HL-60/S4 (cell line): ENCODE results near the gene HS1BP3.

ENCODE experiments used
- in situ Hi-C: fragments of 300-500 bp; cut with MboI; formaldehyde crosslinking; loops from 2 replicates; pipeline ENCODE4 v1.14.3; 2022; ENCODE audit warnings: low sequenced_read_pairs

HS1BP3 gene

DNA sequence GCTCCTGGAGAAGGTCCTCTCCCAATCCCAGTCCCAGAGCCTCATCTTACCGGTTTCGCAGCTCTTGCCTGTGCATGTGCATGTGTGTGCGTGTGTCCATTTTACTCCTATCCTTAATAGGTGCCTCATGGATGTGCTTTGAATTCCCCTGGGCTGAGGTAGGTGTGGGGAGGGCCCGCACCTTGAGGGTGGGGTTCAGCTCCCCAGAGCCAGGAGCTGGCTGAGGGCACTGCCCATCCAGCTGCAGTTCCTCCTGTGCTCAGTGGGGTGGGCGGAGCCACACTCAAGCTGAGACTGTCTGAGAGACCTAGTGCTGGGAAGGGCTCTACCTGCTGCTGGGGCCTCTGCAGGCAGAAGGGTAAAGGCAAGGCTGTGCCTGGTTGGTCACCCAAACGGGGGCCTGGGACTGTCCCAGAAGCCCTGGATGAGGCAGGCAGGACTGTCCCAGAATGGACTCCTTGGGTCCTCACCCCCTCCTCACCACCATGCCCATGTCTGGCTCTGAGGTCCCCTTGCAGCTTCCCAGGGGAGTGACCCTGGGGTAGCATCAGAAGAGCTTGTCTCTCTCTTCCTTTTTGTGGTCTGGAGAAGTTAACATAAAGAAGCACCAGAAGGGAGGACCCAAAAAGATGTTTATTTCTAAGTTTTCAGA lies 24.9 kb upstream of the HS1BP3 start:
- in situ Hi-C loops = no loop called here

DNA sequence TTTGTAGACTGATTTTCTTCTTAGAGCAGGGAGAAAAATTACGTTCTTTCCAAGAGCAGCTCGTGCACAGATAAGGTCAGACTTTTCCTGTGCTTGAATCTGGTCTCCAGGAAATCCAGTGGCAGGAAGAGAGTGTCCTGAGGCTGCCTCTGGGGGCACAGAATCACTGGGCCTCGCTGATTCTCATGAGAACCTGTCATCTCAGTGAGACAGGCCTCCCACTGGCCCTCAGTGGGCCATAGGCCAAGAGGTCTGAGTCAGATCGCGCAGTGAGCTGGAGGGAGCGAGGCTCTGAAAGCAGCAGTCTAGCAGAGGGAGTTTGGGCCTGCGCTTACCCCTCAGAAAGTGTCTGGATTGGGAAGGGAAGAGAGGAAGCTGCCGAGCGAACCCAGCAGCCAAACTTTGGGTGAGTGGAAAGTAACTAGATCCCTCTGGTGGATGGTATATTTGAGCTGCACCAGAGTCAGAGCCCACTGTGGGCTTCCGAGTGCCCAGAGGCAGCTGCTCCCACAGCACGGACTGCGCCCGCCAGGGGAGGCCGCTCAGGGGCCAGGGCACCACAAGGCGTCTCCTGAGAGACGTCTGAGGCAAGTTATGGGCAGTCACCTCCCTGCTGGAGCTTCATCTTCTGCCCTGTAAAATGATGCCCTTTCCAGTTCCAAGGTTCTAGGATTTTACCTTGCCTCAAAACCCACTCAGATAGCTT lies 24.2 kb upstream of the HS1BP3 start:
- in situ Hi-C loops = loop anchor here (25.0 kb wide), 3 partner anchors 287 to 637 kb away; no protein-coding TSS in a partner anchor

DNA sequence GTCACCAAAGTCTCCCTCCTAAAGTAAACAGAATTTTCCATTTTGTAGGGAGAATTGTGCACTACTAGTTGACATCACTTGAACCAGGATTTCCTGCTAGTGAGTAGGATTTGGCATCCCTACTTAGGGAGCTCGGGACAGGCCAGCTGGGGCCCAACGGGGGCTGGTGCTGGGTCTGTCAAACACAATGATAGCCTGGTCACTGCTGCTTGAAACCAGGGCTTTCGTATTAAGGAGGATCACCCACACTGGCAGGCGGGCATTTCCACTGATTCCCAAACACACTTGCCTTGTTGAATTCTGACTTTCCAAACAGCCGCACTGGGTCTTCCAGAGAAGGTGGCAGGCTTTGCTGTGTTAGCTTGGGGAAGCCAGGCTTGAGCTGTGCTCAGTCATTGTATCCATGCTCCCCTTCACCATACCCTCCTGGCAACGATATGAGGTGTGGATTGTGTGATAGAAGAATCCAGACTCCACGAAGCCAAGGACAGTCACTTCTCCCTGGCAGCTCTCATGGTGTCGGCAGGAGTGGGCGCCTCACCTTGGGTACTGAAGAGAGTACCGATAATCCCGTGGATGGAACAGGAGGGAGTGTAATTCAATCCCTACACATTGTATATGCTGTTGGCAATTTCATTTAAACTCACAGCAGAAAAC lies 23.5 kb upstream of the HS1BP3 start:
- in situ Hi-C loops = loop anchor here (25.0 kb wide), 3 partner anchors 288 to 638 kb away; no protein-coding TSS in a partner anchor

DNA sequence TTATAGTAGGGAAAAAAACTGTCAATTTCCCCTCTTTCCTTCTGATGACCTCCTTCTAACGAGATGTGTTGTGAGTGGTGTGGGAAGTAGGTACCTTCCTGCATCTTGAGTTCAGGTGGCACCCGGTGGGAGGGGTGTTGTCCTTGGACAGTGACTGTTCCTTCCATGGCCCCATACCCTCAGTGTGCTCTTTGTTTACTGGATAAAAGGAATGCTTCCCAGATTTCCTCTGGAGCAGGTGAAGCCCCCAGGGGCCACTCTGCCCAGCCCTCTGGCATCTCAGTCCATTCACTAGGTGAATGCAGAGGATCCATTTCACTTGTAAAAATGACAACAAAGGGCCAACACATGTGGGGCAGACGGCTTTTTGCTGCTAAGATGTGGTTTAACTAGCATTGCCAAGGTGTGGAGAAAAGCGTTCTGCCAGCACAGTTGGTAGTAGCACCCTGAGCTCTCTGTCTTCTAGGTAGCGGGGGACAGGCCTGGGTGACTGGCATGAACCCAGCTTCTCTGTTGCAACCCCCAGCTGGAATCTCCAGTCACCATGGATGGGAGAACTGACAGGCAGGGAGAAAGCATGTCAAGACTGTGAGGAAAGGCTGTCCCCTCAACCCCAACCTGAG lies 22.9 kb upstream of the HS1BP3 start:
- in situ Hi-C loops = loop anchor here (25.0 kb wide), 3 partner anchors 289 to 639 kb away; no protein-coding TSS in a partner anchor

DNA sequence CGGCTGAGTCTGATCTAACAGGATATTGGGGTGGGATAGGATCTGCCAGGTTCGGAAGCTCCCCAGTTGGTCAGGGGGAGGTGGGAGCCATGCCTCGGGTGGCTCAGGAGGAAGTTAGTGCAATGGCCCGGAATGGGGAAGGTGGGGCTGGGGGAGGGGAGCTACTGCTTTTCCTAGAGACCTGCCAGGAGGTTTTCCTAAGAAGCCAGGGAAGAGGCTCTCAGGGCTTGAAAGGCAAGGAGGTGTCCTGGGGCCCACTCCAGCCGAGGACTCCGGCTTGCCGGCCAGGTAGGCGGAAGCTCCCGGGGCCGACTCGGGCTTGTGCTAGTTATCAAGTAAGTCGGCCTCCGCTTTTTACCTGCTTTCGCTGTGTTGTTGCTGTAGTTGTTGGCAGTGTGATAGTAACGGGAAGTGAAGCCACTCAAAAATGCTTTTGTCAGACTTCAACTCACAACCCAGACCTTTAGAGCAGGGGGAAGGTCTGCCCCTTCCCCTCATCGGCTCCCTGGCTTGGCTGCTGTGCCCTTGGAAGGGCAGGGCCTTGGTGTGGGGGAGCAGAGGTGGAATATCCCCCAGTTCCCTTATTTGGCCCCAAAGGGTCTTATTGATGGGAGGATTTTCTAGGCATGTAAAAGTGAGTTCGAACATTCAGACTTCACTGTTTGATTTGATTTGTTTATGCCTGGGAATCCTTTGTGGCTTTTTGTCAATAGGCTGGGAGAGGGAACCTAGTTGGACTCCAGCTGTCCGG lies 21.5 kb upstream of the HS1BP3 start:
- in situ Hi-C loops = loop anchor here (25.0 kb wide), 3 partner anchors 290 to 640 kb away; no protein-coding TSS in a partner anchor

DNA sequence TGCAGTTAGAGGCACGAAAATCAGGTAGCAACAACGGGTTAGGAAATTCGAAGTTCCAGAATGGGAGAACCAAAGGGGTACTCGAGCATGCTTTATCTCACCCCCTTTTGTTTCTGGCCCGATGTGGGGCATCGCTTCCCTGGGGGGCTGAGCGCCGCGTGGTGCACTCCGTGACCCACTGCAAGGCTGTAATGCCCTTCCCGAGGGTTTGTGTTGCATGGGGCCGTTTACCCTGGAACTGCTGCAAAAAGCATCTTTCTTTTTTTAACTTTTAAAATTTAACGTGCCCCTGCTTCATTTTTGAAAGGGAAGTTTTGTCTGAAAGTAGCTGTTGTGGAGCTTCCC lies 20.8 kb upstream of the HS1BP3 start:
- in situ Hi-C loops = loop anchor here (25.0 kb wide), 3 partner anchors 291 to 641 kb away; no protein-coding TSS in a partner anchor

DNA sequence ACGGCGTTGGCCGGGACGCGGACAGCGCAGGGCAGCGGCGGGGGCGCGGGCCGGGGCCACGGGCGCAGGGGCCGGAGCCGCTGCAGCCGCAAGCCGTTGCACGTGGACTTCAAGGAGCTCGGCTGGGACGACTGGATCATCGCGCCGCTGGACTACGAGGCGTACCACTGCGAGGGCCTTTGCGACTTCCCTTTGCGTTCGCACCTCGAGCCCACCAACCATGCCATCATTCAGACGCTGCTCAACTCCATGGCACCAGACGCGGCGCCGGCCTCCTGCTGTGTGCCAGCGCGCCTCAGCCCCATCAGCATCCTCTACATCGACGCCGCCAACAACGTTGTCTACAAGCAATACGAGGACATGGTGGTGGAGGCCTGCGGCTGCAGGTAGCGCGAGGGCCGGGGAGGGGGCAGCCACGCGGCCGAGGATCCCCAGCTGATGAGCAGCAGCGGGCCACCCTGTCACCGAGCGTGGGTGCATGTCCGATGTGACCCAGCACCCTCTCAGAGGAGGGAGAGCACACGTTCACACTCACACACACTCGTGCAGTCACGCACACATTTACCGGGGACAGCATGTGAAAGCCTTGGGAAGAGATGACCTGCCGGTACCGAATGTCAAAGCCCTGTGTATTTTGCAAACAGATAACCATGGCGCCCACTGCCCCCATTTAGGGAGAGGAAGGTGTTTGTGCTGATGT lies 20.3 kb upstream of the HS1BP3 start:
- in situ Hi-C loops = loop anchor here (25.0 kb wide), 3 partner anchors 291 to 641 kb away; no protein-coding TSS in a partner anchor

DNA sequence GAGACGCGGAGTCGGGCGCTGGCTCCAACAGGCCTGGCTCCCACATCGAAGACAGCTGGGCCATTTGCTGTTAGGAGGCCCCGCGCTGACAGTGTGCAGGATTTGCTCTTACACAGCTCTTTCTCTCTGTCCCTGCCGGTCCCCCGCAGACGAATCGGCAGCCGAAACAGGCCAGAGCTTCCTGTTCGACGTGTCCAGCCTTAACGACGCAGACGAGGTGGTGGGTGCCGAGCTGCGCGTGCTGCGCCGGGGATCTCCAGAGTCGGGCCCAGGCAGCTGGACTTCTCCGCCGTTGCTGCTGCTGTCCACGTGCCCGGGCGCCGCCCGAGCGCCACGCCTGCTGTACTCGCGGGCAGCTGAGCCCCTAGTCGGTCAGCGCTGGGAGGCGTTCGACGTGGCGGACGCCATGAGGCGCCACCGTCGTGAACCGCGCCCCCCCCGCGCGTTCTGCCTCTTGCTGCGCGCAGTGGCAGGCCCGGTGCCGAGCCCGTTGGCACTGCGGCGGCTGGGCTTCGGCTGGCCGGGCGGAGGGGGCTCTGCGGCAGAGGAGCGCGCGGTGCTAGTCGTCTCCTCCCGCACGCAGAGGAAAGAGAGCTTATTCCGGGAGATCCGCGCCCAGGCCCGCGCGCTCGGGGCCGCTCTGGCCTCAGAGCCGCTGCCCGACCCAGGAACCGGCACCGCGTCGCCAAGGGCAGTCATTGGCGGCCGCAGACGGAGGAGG lies 19.6 kb upstream of the HS1BP3 start:
- in situ Hi-C loops = loop anchor here (25.0 kb wide), 3 partner anchors 292 to 642 kb away; no protein-coding TSS in a partner anchor

- in situ Hi-C loops = loop anchor here (25.0 kb wide), 3 partner anchors 293 to 643 kb away; no protein-coding TSS in a partner anchor
These were observed 18.8 kb upstream of the HS1BP3 start for GRCh38 chr2:20669562-20670314.

- in situ Hi-C loops = loop anchor here (25.0 kb wide), 3 partner anchors 293 to 643 kb away; no protein-coding TSS in a partner anchor
These were observed 18.1 kb upstream of the HS1BP3 start for GRCh38 chr2:20668871-20669475.

DNA sequence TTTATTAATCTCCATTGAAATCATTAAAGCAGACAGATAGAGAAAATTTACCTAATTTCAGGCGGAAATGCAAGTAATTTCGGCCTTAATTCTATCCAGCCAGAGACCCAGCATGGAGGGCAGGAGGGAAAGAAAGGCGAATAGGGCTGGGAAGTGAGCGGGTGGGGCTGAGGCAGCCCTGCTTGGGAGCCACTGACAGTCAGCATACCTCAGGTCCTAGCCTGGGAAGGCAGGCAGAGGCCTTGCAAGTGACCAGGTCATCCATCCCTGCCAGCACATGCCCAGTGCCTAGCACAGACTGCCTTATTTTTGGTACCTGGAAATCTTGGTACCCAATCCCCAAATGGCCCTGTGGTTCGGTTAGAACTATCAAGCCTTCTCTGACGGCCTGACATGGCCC lies 17.6 kb upstream of the HS1BP3 start:
- in situ Hi-C loops = loop anchor here (25.0 kb wide), 3 partner anchors 294 to 644 kb away; no protein-coding TSS in a partner anchor

- in situ Hi-C loops = loop anchor here (25.0 kb wide), 3 partner anchors 295 to 645 kb away; no protein-coding TSS in a partner anchor
These were observed 16.9 kb upstream of the HS1BP3 start for GRCh38 chr2:20667531-20668401.

DNA sequence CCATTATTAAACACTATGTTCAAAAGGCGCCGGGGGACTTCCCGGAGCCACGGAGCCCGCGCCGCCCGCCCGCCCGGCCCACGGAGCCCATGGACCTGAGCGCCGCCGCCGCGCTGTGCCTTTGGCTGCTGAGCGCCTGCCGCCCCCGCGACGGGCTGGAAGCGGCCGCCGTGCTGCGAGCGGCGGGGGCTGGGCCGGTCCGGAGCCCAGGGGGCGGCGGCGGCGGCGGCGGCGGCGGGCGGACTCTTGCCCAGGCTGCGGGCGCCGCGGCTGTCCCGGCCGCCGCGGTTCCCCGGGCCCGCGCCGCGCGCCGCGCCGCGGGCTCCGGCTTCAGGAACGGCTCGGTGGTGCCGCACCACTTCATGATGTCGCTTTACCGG lies 16.2 kb upstream of the HS1BP3 start:
- in situ Hi-C loops = loop anchor here (25.0 kb wide), 3 partner anchors 295 to 645 kb away; no protein-coding TSS in a partner anchor

- in situ Hi-C loops = loop anchor here (25.0 kb wide), 3 partner anchors 296 to 646 kb away; no protein-coding TSS in a partner anchor
These were observed 15.6 kb upstream of the HS1BP3 start, which contains the start of gene GDF7 for GRCh38 chr2:20666304-20667150. GDF7 (plus strand) TSS chr2:20667144; CDS start chr2:20667240, 96 bp downstream.

- in situ Hi-C loops = loop anchor here (25.0 kb wide), 3 partner anchors 296 to 646 kb away; no protein-coding TSS in a partner anchor
These were observed 15.1 kb upstream of the HS1BP3 start for GRCh38 chr2:20666005-20666303.
